Loucy (cell line): ENCODE data around the gene ABCC11.

Experiments used
- EZH2phosphoT487 ChIP-seq: fragments of 200-600 bp; IDR thresholded peaks from 2 replicates; pipeline ENCODE4 v1.6.1; 2018; ENCODE audit warnings: antibody characterized with exemption, mild to moderate bottlenecking, moderate library complexity, borderline replicate concordance
- TF ChIP-seq, protein P1 (sequence below): fragments of 200-600 bp; sonication (generic); conservative IDR thresholded peaks from 2 replicates; pipeline ENCODE4 v1.5.1; 2014; ENCODE audit warnings: mild to moderate bottlenecking, antibody characterized with exemption, low read length

DNA sequence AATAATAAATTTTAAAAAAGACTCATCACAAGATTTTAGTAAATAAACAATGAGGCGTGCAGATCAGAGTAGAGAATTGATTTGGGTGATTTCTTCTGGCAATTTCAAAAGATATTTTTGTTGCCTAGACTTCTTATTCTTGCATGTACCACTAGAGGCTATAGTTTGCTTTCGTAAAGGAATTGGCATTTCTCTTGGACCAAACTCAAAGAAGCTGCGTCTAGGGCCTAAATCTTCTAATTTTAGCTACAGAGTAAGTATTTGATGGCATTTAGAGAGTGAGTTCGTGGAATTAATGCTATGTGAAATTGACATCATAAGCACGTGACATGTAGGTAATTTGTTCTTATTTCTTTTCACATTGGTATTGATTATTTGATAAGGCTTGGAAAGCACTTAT, 24.4 kb upstream of the ABCC11 start:
- TF ChIP-seq, protein P1, sequence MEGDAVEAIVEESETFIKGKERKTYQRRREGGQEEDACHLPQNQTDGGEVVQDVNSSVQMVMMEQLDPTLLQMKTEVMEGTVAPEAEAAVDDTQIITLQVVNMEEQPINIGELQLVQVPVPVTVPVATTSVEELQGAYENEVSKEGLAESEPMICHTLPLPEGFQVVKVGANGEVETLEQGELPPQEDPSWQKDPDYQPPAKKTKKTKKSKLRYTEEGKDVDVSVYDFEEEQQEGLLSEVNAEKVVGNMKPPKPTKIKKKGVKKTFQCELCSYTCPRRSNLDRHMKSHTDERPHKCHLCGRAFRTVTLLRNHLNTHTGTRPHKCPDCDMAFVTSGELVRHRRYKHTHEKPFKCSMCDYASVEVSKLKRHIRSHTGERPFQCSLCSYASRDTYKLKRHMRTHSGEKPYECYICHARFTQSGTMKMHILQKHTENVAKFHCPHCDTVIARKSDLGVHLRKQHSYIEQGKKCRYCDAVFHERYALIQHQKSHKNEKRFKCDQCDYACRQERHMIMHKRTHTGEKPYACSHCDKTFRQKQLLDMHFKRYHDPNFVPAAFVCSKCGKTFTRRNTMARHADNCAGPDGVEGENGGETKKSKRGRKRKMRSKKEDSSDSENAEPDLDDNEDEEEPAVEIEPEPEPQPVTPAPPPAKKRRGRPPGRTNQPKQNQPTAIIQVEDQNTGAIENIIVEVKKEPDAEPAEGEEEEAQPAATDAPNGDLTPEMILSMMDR: no peak
- no peak for TF ChIP-seq EZH2phosphoT487
